Measurements from ENCODE around the gene SLC38A9. TPM values are rescaled to one million over a fixed set of nuclear protein-coding genes. Genes with fewer than 3 reads are reported as not detected.

SLC38A9 gene
- total and polyA plus RNA-seq, 9 of the 15 experiments (the other 6 are each of a cell fraction or from before 2014, with no cell fraction given) = 14.0 to 34.5 (median 20.7) TPM

DNA sequence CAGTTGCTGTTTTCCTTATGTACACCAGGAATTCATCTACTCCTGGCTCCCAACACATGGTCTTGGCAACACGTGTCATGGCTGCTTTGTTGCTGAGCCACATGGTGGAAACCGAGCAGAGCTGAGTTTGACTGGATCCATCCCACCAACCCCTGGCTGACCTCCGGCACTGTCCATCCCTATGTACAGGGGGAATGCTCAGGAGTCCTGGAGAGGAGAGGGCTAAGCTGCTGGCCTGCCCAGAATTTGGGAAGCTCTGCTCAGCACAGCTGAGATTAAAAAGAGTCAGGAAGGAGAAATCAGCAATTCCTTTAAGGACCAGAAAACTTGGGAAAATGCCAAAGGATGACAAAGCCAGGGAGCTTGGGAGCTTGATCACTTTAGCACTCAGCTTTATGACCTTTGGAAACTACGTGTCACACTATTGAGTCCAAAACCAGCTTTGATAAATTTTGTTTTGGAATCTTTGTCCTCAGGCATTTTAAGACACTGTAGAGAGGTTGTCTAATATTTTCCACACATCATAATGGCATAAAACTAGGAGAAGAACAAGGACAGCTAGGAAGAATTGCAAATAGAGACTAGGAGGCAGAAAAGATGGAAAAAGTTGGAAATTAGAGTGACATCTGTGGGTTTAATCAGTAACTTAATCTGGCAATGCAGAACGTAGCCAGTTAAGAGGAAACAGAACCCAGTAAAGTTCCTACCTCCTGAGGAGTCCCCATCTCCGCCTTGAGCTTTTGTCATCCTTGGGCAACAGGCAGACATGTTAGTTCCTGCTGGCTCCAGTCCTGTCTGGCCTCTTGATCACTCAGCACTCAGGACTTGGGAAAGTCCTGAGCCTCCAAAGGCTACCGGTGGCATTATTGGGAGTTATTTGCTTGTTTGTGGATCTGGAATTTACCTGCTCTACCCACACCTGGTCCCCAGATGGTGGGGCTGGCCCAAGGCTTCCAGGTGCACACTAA is 114.8 kb downstream of the SLC38A9 start:
- Histone ChIP-seq H3K4me3 (no peak overlapping the region), H3K27ac (ENCODE audit: extremely low read depth, low read depth, low read length) (no peak overlapping the region), H4K20me1 (replicated peaks; ENCODE audit: control insufficient read depth, insufficient read depth, low read length) (no peaks in the 10 kb centered on the region), H3K36me3 (ENCODE audit: control insufficient read depth, insufficient read depth, low read length) (no peaks in the 10 kb centered on the region), H3K9me1 (ENCODE audit: control insufficient read depth, insufficient read depth, low read length) (no peaks in the 10 kb centered on the region), H3K9me3 (replicated peaks; ENCODE audit: control insufficient read depth, insufficient read depth, low read depth, low read length) (no peaks in the 10 kb centered on the region), H3K27me3 (ENCODE audit: control insufficient read depth in 2 of 2, insufficient read depth in 2 of 2, low read length in 2 of 2) (peaks cover 9 to 32% of the 10 kb centered on the region in 2 experiments; a peak in 4 of 5 replicates), H3K79me2 (ENCODE audit: control insufficient read depth, insufficient read depth, low read length) (no peaks in the 10 kb centered on the region), H3K9ac (ENCODE audit: insufficient read depth in 1 of 2, low read depth in 2 of 2, low read length in 2 of 2) (no peak overlapping the region), H3K4me1 (replicated peaks in 1 of 2; ENCODE audit: control insufficient read depth in 2 of 2, insufficient read depth in 2 of 2, low read length in 2 of 2) (no peaks in the 10 kb centered on the region; a peak in 1 of 5 replicates), H2AFZ (ENCODE audit: low read depth, low read length) (no peak overlapping the region), H3K4me2 (ENCODE audit: insufficient read depth, low read length) (no peak overlapping the region)
- in situ Hi-C loops (cut with MboI) (no loop called here), intact Hi-C loops (cut with micrococcal nuclease) (no loop called here)
- DNase-seq (ENCODE audit: extremely low read depth in 1 of 4, low spot score in 3 of 4) = no peak
- no peak for ATAC-seq
- ChIA-PET CTCF (ENCODE audit: low intra/inter-chr PET ratio) (no interaction called here), POLR2A (interaction anchor here (0.6 to 0.7 kb wide), 2 partner anchors 286 to 1709 kb away, joined by 3 to 4 read pairs; no protein-coding TSS in a partner anchor)
- 3% methylated on average over 7 of the region's 7 CpGs for WGBS (ENCODE audit: insufficient coverage, low coverage, missing lambda C conversion rate)
- FAIRE-seq = no peak
- no TSS peak for BruUV-seq (replicated peaks)
- TF ChIP-seq BMI1 (IDR thresholded peaks at IDR 0.05; ENCODE audit: low read length) (no peak), ZNF707 (CRISPR knock-in tag; conservative IDR thresholded peaks at IDR 0.05) (no peak), ELF4 (CRISPR knock-in tag; IDR thresholded peaks at IDR 0.05) (no peak), ETV6 (IDR thresholded peaks at IDR 0.05; ENCODE audit: borderline replicate concordance in 1 of 2, low read depth in 2 of 2, low read length in 1 of 2) (no peak), ETV6 (CRISPR knock-in tag; IDR thresholded peaks at IDR 0.05; ENCODE audit: borderline replicate concordance) (no peak), NR2C1 (IDR thresholded peaks at IDR 0.05) (no peak), NR2C1 (tag; IDR thresholded peaks at IDR 0.05) (no peak), ILK (tag; IDR thresholded peaks at IDR 0.05; ENCODE audit: borderline replicate concordance, low read depth) (no peak), ILF3 (IDR thresholded peaks at IDR 0.05; ENCODE audit: borderline replicate concordance) (no peak), MBD2 (IDR thresholded peaks at IDR 0.05; ENCODE audit: borderline replicate concordance, low read depth) (no peak), POLR3G (IDR thresholded peaks at IDR 0.05; ENCODE audit: extremely low read depth, insufficient read length, insufficient replicate concordance) (no peak), PTTG1 (tag; IDR thresholded peaks at IDR 0.05; ENCODE audit: low read depth) (no peak)
- TF ChIP-seq, protein P1, sequence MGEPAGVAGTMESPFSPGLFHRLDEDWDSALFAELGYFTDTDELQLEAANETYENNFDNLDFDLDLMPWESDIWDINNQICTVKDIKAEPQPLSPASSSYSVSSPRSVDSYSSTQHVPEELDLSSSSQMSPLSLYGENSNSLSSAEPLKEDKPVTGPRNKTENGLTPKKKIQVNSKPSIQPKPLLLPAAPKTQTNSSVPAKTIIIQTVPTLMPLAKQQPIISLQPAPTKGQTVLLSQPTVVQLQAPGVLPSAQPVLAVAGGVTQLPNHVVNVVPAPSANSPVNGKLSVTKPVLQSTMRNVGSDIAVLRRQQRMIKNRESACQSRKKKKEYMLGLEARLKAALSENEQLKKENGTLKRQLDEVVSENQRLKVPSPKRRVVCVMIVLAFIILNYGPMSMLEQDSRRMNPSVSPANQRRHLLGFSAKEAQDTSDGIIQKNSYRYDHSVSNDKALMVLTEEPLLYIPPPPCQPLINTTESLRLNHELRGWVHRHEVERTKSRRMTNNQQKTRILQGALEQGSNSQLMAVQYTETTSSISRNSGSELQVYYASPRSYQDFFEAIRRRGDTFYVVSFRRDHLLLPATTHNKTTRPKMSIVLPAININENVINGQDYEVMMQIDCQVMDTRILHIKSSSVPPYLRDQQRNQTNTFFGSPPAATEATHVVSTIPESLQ (CRISPR knock-in tag; IDR thresholded peaks at IDR 0.05) = no peak
- TF ChIP-seq, protein P2, sequence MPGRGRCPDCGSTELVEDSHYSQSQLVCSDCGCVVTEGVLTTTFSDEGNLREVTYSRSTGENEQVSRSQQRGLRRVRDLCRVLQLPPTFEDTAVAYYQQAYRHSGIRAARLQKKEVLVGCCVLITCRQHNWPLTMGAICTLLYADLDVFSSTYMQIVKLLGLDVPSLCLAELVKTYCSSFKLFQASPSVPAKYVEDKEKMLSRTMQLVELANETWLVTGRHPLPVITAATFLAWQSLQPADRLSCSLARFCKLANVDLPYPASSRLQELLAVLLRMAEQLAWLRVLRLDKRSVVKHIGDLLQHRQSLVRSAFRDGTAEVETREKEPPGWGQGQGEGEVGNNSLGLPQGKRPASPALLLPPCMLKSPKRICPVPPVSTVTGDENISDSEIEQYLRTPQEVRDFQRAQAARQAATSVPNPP (IDR thresholded peaks at IDR 0.05; ENCODE audit: borderline replicate concordance, insufficient read depth, insufficient read length) = no peak
- TF ChIP-seq, protein P3, sequence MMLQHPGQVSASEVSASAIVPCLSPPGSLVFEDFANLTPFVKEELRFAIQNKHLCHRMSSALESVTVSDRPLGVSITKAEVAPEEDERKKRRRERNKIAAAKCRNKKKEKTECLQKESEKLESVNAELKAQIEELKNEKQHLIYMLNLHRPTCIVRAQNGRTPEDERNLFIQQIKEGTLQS (IDR thresholded peaks at IDR 0.05) = no peak
- TF ChIP-seq, protein P3 (CRISPR knock-in tag; conservative IDR thresholded peaks at IDR 0.05) = no peak
